ENCODE measurements around the gene FDX2. TPM values are rescaled to one million over a fixed set of nuclear protein-coding genes. Genes with fewer than 3 reads are reported as not detected.
"Not testable (repeated sequence)": the region's sequence is repeated elsewhere in the genome, so short reads cannot be mapped to it uniquely, and the experiment has no call there.

FDX2 gene
- total RNA-seq, result 11.4 TPM

DNA sequence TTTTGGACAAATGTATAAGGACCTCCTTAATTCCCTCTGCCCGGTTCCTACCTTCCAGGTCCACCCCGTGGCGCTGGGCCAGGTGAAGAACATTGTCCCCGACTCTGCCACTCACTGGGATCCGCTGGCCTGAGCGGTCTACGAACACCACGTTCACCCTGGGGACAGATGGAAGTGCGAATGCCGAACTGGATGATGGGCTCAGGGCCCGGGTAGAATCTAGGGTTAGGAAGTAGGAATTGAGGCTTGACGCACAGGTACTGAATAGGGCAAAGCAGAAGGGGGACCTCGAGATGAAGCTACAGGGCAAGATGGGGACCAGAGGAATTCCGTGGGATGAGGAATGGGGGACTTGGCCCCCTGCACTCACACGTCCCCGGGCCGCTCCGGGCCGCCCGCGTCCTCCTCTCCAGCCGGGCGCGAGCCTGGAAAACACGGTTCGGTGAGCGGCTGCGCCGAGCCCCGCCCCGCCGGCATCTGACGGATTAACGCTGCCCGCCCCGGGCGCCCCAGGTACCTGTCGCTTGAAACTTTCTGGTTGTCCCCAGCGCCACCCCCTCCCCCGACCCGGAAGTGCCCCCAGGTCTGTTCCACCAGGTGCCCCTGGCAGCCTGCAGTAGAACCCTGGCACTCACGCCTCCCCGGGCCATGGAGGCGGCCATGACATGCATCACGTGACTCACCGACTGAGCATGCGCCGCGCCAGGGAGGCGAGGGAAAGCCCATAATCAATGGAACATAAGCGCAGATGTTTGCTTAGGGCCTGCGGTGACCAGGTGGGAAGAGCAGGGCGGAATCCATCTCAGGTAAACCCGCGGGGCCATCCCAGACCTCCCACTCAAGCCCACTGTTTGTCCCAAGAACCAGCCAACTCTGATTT lies at the start of gene FDX2:
FDX2 (minus strand) TSS at position 681 of the 880 bp plus-strand sequence; CDS start at position 662, 19 bp downstream.
- FAIRE-seq (no peak), DNase-seq (ENCODE audit: low spot score in 2 of 2) (peak; percentile 93 to 95)

DNA sequence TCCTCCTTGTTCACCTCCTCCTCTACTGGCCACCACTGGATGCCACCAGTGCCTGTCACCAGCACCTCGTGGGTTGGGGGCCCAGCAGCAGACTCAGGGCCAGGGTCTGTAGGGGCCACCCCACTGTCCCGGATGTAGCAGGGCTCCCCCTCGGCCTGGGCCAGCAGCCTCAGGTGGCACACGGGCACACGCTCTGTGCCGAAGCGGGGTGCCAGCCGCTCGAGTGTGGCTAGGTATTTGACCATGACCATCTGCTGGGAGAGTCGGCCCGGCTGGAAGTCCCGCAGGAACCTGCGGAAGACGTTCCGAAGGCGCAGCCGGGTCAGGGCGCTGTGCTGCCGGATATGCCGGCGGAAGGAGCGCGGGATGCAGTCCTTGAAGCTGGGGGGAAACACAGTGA lies 49.7 kb upstream of the FDX2 start:
- DNase-seq (ENCODE audit: low spot score in 2 of 2) (no peak), FAIRE-seq (no peak)

DNA sequence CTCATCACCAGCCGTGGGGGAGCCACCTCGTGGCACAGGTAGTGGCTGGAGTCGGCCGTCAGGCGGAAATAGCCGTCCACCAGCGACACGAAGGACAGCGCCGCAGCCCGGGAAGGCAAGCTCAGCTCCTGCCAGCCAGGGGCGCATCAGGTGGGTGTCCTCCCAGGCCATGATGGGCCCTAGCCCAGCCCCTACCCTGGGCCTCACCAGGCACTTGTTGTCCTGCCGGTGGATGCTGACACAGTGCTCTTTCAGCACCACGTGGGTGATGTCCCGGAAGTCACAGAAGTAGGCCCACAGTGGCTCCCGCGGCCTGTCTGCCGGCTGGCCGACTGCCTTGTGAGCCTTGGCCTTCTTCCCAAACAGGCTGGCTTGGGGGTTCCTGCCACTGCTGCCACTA lies 48.8 kb upstream of the FDX2 start:
- FAIRE-seq, result no peak

DNA sequence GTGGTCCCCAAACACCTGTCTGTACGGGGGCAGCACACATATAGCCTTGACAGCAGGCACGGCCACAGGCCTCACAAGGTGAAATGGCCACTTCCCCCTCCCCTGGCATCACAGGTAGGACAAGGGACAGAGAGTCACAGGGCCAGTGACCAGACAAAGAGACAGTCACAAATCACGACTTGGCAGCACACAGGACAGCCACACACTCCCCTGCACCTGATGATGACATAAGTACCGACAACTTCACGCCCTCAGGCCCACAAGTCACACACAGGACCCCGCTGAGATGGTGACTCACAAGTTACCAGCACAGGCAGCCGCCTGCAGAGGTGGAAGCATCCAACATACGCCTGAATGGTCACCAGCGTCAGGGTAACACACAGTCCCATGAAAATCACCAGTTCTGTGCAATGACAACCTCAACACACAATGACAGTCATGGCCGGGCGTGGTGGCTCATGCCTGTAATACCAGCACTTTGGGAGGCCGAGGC lies 48.0 kb upstream of the FDX2 start:
- FAIRE-seq (no peak), DNase-seq (ENCODE audit: low spot score in 2 of 2) (no peak)

More for the DNA sequence above, 48.8 kb upstream of the FDX2 start:
- DNase-seq (ENCODE audit: low spot score in 2 of 2), result peak in 1 of 2 donors; percentile 53

DNA sequence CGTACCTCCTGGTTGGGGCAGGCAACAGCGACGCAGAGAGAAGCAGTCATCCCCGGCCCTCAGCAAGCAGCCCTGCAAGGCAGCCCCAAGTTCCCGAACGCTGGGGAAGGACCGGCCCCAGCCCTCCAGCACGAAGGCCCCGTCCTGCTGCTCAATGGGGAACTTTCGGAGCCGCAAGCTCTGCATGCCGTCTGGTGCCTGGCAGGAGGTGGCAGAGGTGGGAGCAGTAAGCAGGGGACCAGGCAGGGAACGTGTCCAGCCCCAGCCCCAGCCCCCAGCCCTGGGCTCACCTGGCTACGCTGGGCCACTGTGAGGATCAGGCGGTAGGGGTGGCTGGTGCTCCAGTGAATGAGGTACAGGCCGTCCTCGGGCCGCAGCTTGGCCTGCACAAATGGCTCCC lies 46.4 kb upstream of the FDX2 start:
- DNase-seq (ENCODE audit: low spot score in 2 of 2) (no peak), FAIRE-seq (no peak)

DNA sequence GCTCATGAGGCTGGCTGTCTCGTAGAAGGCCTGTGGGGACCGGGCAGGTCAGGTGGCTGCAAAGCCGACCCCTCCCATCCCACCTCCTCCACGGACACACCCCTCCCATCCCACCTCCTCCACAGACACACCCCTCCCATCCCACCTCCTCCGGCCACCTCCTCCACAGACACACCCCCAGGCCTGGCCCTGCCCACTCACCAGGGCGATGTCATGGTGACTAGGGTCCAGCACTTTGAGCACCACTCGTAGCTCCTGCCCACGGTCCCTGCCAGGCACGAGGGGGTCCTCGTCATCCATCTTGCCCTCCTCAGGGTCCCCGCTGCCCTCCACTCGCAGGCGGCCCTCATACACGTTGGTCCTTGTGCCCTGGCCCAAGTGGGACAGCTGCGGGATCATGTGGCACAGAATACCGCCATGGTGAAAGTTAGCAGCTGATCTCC lies 45.8 kb upstream of the FDX2 start:
- no peak for FAIRE-seq
- DNase-seq (ENCODE audit: low spot score in 2 of 2), result no peak

DNA sequence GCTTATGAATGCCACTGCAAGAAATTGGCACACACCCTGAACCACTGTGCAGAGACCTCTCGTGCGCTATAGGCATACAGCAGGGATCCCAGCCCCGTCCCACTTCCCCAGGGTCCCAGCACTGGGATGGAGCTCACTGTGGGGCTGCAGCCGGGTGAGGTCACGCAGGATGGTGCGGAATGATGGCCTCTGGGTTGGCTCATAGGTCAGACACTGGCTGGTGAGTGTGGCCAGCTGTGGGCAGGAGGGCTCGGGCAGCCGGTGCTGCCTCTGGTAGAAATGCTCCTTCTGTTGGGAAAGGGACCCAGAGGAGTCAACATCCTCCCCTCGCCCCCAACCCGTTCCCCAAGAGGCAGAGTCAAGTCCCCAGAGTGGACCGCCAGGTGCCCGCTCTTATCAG lies 40.6 kb upstream of the FDX2 start:
- DNase-seq (ENCODE audit: low spot score in 2 of 2) (no peak), FAIRE-seq (no peak)

DNA sequence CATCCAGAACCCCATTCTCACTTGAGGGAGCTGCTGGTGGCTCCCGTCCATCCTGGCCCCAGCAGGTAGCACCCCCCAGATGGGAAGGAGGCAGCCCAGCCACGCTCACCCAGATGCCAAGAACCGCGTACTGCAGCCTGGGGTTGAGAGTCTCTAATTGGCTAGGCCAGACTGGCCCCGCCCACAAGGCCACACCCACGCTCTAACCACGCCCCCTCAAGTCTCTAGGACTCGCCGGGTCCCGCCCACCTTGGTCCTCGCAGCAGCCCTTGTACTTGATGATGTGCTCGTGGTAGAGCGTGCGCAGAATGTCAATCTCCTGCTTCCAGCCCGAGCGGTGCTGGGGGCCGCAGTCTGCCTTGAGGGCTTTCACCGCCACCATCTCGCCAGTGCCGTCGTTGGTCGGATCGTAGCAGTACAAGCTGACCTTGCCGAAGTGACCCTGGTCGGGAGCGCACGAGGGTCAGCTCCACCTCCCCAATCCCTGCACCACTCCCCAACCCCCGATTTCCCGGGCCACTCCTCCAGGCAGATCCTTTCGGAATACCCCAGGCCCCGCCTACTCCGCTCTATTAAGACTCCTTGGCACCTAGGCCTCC lies 38.1 kb upstream of the FDX2 start:
- DNase-seq (ENCODE audit: low spot score in 2 of 2), result no peak
- FAIRE-seq, result no peak

DNA sequence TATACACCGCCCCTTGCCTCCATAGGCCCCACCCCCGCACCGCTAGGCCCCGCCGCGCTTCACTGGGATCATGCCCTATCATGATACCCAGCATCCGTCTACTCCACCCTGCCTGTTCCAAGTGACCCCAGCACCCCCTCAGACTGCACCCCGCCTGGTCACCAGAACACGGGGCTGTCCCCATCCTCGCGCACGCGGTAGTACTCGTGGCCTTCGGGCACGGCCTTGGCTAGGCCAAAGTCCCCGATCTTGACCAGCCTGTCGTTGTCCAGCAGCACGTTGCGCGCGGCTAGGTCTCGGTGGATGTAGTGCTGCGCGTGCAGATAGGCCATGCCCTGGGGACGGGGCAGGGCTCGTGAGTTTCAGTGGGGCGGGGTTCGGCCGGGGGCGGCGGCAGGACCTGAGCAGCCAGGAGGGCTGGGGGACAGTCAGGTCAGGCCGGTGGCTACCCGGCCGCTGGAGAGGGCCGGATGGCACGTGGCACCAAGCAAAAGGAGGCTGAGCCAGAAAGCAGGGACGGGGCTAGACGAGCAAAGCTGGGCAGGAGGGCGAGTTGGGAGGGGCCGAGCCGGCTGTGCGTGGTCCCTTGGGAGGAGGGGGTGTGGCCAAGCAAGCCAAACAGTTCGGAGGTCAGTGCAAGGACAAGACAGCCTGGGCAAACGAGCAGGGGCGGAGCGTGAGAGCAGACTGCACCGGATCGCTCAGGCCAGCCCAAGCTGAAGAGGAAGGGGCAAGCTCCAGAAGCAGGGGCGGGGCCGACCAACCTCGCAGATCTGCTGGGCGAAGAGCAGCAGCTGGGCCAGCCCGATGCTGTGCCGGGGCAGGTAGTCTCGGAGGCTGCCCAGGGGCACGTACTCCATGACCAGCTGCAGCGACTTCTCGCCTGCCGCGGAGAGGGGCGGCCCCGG lies 37.2 kb upstream of the FDX2 start:
- FAIRE-seq, result no peak
- no peak for DNase-seq (ENCODE audit: low spot score in 2 of 2)

DNA sequence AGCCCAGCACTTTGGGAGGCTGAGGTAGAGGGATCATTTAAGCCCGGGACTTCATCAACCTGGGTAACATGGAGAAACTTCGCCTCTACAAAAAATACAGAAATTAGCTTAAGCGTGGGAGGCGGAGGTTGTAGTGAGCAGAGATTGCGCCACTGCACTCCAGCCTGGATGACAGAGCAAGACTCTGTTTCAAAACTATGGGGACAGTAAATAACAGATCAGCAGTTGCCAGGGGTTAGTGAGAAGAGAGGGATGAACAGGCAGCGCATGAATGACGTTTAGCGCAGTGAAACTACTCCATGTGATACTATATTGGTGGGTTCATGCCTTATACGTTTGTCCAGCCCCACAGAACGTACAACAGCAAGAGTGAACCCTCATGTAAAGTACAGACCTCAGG lies 30.7 kb upstream of the FDX2 start:
- no peak for DNase-seq (ENCODE audit: low spot score in 2 of 2)
- no peak for FAIRE-seq

DNA sequence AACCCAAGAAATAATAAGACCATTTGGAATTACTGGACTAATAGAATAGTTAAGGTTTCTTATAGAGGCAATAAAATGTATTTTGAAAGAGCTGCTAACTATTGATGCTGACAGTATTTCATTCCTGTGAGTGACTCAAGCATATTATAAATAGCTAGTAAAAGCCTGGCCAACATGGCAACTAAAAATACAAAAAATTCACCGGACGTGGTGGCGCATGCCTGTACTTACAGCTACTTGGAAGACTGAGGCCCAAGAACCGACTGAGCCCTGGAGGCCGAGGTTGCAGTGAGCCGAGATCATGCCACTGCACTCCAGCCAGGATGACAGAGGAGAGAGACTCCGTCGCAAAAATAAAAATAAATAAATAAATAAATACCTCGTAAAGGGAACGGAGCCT lies 29.0 kb upstream of the FDX2 start:
- FAIRE-seq (no peak), DNase-seq (ENCODE audit: low spot score in 2 of 2) (no peak)

DNA sequence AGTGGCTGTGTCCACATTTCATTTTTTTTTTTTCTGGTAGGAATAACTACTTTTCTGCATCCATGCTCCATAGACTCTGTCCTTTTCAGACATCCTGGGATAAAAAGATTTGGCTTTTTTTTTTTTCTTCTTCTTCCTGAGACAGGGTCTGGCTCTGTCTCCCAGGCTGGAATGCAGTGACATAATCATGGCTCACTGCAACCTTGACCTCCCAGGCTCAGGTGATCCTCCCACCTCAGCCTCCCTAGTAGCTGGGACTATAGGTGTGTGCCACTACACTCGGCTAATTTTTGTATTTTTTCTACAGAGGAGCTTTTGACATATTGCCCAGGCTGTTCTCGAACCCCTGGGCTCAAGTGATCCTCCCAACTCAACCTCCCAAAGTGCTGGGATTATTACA lies 27.7 kb upstream of the FDX2 start:
- DNase-seq (ENCODE audit: low spot score in 2 of 2), result no peak
- no peak for FAIRE-seq

DNA sequence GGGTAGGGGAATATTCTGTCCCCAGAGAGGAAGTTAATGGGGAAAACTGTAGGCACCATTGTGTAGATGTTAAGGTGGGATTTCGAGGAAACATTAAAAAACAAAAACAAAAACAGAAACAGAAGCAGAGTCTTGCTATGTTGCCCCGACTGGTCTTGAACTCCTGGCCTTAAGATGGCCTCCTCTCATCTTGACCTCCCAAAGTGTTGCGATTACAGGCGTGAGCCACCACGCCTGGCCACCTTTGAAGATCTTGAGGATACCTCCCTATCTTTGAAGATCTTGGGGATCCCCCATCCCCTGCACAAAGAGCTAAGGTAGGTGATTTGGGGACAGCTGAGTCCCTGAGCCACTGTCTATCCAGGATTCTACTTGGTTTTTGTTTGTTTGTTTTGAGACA lies 24.2 kb upstream of the FDX2 start:
- no peak for DNase-seq (ENCODE audit: low spot score in 2 of 2)

DNA sequence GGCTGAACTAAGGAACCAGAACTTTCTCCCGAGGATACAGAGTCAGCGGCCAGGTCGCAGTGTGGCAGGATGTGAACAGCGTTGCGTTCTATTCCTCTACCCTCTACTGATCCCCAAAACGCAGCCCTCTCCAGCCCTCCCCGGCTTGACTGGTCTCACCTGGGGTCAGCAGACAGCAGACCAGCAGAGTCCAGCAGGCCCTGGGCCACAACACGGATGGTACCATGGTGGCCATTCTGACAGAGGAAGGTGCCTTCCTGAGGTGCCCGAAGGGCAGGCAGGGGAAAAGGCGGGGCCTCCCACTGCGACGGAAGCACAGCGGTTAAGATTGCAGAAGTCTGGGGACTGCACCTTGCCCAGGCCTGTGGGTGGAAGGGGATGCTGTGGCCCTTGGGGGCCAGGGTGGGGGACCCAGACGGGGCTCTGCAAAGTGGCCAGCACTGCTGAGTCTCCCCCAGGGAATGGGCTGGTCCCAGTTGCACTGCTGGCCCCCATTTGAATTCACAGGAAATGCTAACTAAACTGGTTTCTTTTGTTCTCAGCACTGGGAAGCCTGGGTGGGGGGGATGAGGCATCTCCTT lies 23.7 kb upstream of the FDX2 start, which contains the start of gene ICAM3:
ICAM3 (minus strand) TSS at position 245 of the 581 bp plus-strand sequence; CDS start at position 235, 10 bp downstream.
- FAIRE-seq, result no peak

More for the DNA sequence above, 24.2 kb upstream of the FDX2 start:
- FAIRE-seq, result no peak

DNA sequence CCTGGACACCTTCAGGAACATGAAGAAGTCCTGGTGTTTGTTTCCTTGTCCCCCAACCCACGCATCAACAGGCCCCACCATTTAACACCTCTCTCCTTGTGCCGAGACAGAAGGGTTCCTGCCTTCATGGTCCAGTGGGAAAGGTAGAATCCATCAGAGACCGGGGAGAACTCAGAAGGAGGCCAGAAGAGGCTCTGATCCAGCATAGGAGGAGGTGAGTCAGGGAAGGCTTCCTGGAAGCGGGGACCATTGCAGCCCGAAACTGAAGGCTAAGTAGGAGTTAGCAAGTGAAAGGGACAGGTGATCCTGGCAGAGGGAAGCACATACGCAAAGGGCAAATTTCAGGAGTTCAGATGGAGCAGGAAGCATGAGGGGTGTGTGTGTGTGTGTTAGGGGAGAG lies 23.1 kb upstream of the FDX2 start:
- FAIRE-seq (no peak), DNase-seq (ENCODE audit: low spot score in 2 of 2) (no peak)

More for the DNA sequence above, 23.7 kb upstream of the FDX2 start, which contains the start of gene ICAM3:
- no peak for DNase-seq (ENCODE audit: low spot score in 2 of 2)

DNA sequence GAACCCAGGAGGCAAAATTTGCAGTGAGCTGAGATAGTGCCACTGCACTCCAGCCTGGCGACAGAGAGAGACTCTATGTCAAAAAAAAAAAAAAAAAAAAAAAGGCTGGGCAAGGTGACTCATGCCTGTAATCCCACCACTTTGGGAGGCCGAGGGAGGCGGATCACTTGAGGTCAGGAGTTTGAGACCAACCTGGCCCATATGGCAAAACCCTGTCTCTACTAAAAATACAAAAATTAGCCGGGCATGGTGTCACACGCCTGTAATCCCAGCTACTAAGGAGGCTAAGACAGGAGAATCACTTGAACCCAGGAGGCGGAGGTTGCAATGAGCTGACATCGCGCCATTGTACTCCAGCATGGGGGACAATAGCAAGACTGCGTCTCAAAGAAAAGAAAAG lies 20.9 kb upstream of the FDX2 start:
- not testable (repeated sequence) for FAIRE-seq; DNase-seq (ENCODE audit: low spot score in 2 of 2)

DNA sequence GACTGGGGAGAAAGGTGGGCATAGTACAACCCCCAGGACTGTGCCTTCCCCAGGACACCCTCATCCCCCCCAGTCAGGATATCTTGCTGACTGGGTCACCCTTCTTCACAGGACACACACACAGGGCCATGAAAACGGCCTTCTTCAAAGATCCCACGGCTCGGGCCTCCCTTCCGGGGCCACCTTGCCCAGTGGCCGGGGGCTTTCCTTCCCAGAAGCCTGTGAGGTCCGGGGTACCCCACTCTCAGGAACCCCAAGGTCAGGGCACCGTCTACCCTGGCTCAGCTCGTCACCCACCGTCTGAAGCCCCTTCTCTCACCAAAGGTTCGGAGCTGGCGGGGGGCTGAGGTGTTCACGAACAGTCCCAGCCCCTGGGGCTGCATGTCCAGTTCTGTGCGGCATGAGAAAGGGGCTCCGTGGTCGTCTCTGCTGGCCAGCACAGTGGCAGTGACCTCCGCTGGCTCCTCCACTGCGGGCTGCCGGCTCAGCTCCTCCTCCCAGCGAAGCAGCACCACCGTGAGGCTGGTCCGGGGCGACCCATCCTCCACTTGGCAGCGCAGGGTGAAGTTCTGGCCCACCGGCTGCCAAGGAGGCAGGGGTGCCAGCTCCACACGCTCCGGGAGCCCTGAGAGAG lies 19.7 kb upstream of the FDX2 start:
- DNase-seq (ENCODE audit: low spot score in 2 of 2) (no peak), FAIRE-seq (no peak)

DNA sequence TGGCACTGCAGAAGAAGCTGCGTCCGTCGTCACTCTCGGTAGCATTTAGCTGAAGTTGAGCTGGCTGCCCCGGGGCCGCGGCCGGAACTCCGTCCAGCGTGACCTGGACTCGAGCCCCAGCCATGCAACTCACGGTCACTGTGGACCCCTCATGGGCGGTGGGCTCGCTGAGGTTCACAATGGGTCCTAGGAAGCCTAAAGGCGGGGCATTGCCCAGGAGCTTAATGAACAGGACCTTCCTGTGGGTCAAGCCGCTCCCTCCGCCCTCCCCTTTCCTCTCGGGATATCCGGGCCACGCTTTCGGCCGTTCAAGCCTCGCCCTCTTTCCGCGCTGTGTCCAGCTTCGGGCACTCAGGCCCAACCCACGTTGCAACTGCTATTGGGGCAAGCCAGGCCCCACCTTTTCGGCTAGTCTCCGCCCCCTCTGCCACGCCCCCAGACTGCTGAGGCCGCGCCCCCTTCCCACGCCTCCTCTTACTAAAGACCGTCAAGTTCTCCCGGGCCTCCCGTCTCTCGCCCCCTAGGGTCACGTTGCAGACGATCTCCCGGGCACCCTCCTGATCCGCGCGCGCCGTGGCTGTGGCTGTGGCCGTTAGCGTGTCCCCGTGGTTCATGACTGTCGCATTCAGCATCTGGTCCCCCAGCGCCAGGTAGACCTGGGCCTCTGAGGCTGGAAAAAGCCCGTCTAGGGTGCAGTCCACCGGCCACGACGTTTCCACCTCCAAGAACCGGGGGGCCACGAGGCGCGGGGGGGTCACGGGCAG lies 19.0 kb upstream of the FDX2 start:
- peak; percentile 62 to 78 for DNase-seq (ENCODE audit: low spot score in 2 of 2)
- FAIRE-seq, result no peak

Measured in frontal cortex (tissue), 4 donors.